Activated naive CD4-positive, alpha-beta T cell treated with anti-CD3 and anti-CD28 coated beads, Interleukin-2, amount 10 ng/mL, durations not matched to agents 7 days and 5 days (primary cell): Measurements from ENCODE around the gene KCTD17.

Experiments
- CTCF ChIA-PET: fragments of 350-600 bp; sonication (Branson Sonifier 250); formaldehyde crosslinking; loops from one replicate; lab custom pipeline; 2021; ENCODE audit warnings: antibody characterized with exemption; lab: Charles Lee
- DNase-seq: peaks from one replicate; pipeline ENCODE4 v3.0.0-alpha.2; 2020
- H3K27ac Mint-ChIP-seq: one replicate; pipeline ENCODE4 v1.8.0; 2021; ENCODE audit warnings: mild to moderate bottlenecking, moderate library complexity, mixed read lengths
- H3K27me3 Mint-ChIP-seq: one replicate; pipeline ENCODE4 v1.8.0; 2021; ENCODE audit warnings: mild to moderate bottlenecking, mixed read lengths
- H3K36me3 Mint-ChIP-seq: one replicate; pipeline ENCODE4 v1.8.0; 2021; ENCODE audit warnings: mixed read lengths
- H3K4me1 Mint-ChIP-seq: one replicate; pipeline ENCODE4 v1.8.0; 2021; ENCODE audit warnings: mixed read lengths
- H3K4me3 Mint-ChIP-seq: one replicate; pipeline ENCODE4 v1.8.0; 2021; ENCODE audit warnings: mild to moderate bottlenecking, moderate library complexity, mixed read lengths
- H3K9me3 Mint-ChIP-seq: one replicate; pipeline ENCODE4 v1.8.0; 2021; ENCODE audit warnings: mixed read lengths

KCTD17 gene

GRCh38 chr22:37111156-37111717 lies 59.7 kb downstream of the KCTD17 start:
- no peak for DNase-seq
- CTCF ChIA-PET = no interaction called here
- no peak overlapping the region for H3K4me3 Mint-ChIP-seq
- H3K27me3 Mint-ChIP-seq = peaks cover 15% of the 10 kb centered on the region
- no peak overlapping the region for H3K27ac Mint-ChIP-seq
- peaks cover 1% of the 10 kb centered on the region for H3K36me3 Mint-ChIP-seq
- H3K4me1 Mint-ChIP-seq = peaks cover 10% of the 10 kb centered on the region
- no peaks in the 10 kb centered on the region for H3K9me3 Mint-ChIP-seq

GRCh38 chr22:37112084-37112728 lies 60.7 kb downstream of the KCTD17 start:
- peaks cover 6% of the 10 kb centered on the region for H3K27me3 Mint-ChIP-seq
- H3K4me3 Mint-ChIP-seq = no peak overlapping the region
- CTCF ChIA-PET = no interaction called here
- DNase-seq = no peak
- H3K27ac Mint-ChIP-seq = no peak overlapping the region
- peaks cover 15% of the 10 kb centered on the region for H3K4me1 Mint-ChIP-seq
- H3K36me3 Mint-ChIP-seq = peaks cover 1% of the 10 kb centered on the region
- H3K9me3 Mint-ChIP-seq = no peaks in the 10 kb centered on the region
